T-helper 2 cell (primary cell): ENCODE results near the gene KRTAP2-4.
"Not testable (repeated sequence)": the region's sequence is repeated elsewhere in the genome, so short reads cannot be mapped to it uniquely, and the experiment has no call there.

Source experiments
- DNase-seq, 5 experiments: peaks; one replicate each; pipeline versions ENCODE4 v3.0.0 to v3.0.0-alpha.2; 2012 to 2022
- total RNA-seq, 2 donors: gene quantifications; one replicate each; lab custom pipeline; 2026; lab: John Stamatoyannopoulos, UW

KRTAP2-4 gene
- total RNA-seq: 0 reads per million in 2 donors

- no peak for DNase-seq
Measured at GRCh38 chr17:41065829-41066624, at the start of gene KRTAP2-4. Gene KRTAP2-4 (minus strand): TSS chr17:41065879. CDS start chr17:41065845, 34 bp downstream.

GRCh38 chr17:41111151-41111885 is 45.6 kb upstream of the KRTAP2-4 start:
- DNase-seq: no peak

GRCh38 chr17:41108728-41109386 is 43.2 kb upstream of the KRTAP2-4 start:
- DNase-seq: not testable (repeated sequence)

GRCh38 chr17:41107941-41108450 is 42.3 kb upstream of the KRTAP2-4 start:
- DNase-seq: no peak

- not testable (repeated sequence) for DNase-seq
Measured at GRCh38 chr17:41105347-41105746, 39.7 kb upstream of the KRTAP2-4 start, which contains the start of gene KRTAP4-9. Gene KRTAP4-9 (plus strand): TSS chr17:41105389. CDS start chr17:41105389, 0 bp downstream.

GRCh38 chr17:41104386-41105038 is 38.8 kb upstream of the KRTAP2-4 start:
- DNase-seq: not testable (repeated sequence)

GRCh38 chr17:41103896-41104295 is 38.2 kb upstream of the KRTAP2-4 start:
- DNase-seq: no peak

- no peak for DNase-seq
Measured at GRCh38 chr17:41101586-41102259, 36.0 kb upstream of the KRTAP2-4 start, which contains the start of gene KRTAP4-16. Gene KRTAP4-16 (minus strand): TSS chr17:41102209. CDS start chr17:41102209, 0 bp downstream.

GRCh38 chr17:41099682-41100480 is 34.2 kb upstream of the KRTAP2-4 start:
- DNase-seq: not testable (repeated sequence)

GRCh38 chr17:41098481-41098880 is 32.8 kb upstream of the KRTAP2-4 start:
- DNase-seq: no peak

GRCh38 chr17:41098042-41098441 is 32.4 kb upstream of the KRTAP2-4 start, which contains the start of gene KRTAP4-8:
Gene KRTAP4-8 (minus strand): TSS chr17:41098142. CDS start chr17:41098084, 58 bp downstream.
- no peak for DNase-seq

GRCh38 chr17:41096055-41096454 is 30.4 kb upstream of the KRTAP2-4 start:
- no peak for DNase-seq

GRCh38 chr17:41088760-41089352 is 23.2 kb upstream of the KRTAP2-4 start:
- DNase-seq: not testable (repeated sequence)

GRCh38 chr17:41084100-41084856 is 18.6 kb upstream of the KRTAP2-4 start, which contains the start of gene KRTAP4-7:
Gene KRTAP4-7 (plus strand): TSS chr17:41084150. CDS start chr17:41084207, 57 bp downstream.
- DNase-seq: not testable (repeated sequence)

- DNase-seq: not testable (repeated sequence)
Measured at GRCh38 chr17:41083427-41083826, 17.7 kb upstream of the KRTAP2-4 start.

- no peak for DNase-seq
Measured at GRCh38 chr17:41082626-41083025, 16.9 kb upstream of the KRTAP2-4 start.

- DNase-seq: no peak
Measured at GRCh38 chr17:41076788-41077187, 11.1 kb upstream of the KRTAP2-4 start.

GRCh38 chr17:41073676-41074075 is 8.0 kb upstream of the KRTAP2-4 start:
- no peak for DNase-seq
